RWPE1 (cell line): ENCODE results near the gene ADGRD1.

Source experiments
- CTCF ChIA-PET: fragments of 350-600 bp; sonication (Branson Sonifier 250); formaldehyde crosslinking; extraction: SDS; loops from one replicate; lab custom pipeline; 2021; lab: Yijun Ruan, JAX
- POLR2A ChIA-PET: fragments of 400-600 bp; formaldehyde crosslinking; extraction: SDS; loops from one replicate; lab custom pipeline; 2020; ENCODE audit warnings: antibody characterized with exemption; ENCODE audit not compliant: low non-redundant PET; lab: Yijun Ruan, JAX
- DNase-seq: peaks from one replicate; pipeline ENCODE4 v3.0.0; 2012; ENCODE audit warnings: low spot score
- H3K27ac ChIP-seq: fragments of 450-650 bp; 2 replicates; pipeline ENCODE4 v1.5.1; 2017
- CTCF ChIP-seq: fragments of 450-650 bp; conservative IDR thresholded peaks from 2 replicates; pipeline ENCODE4 v1.5.1; 2017; ENCODE audit warnings: low read depth, mild to moderate bottlenecking

ADGRD1 gene

GRCh38 chr12:131026754-131027153 is 73.0 kb downstream of the ADGRD1 start:
- ChIA-PET CTCF (no interaction called here), POLR2A (no interaction called here)
- no peak for TF ChIP-seq CTCF

GRCh38 chr12:131027264-131027663 is 73.6 kb downstream of the ADGRD1 start:
- no peak for DNase-seq
- no peak overlapping the region for H3K27ac ChIP-seq
- ChIA-PET POLR2A (no interaction called here), CTCF (no interaction called here)
- no peak for TF ChIP-seq CTCF

More at GRCh38 chr12:131026754-131027153, 73.0 kb downstream of the ADGRD1 start:
- DNase-seq: no peak
- H3K27ac ChIP-seq: no peak overlapping the region

GRCh38 chr12:131027876-131028586 is 74.3 kb downstream of the ADGRD1 start:
- CTCF ChIA-PET: no interaction called here
- no peak for TF ChIP-seq CTCF
- DNase-seq: no peak
- no peak overlapping the region for H3K27ac ChIP-seq
- POLR2A ChIA-PET: no interaction called here

- POLR2A ChIA-PET: no interaction called here
- CTCF ChIA-PET: no interaction called here
- no peak for DNase-seq
- no peak for TF ChIP-seq CTCF
- no peak overlapping the region for H3K27ac ChIP-seq
These were observed 75.1 kb downstream of the ADGRD1 start for GRCh38 chr12:131028587-131029338.

GRCh38 chr12:131030472-131031328 is 77.0 kb downstream of the ADGRD1 start:
- H3K27ac ChIP-seq: no peak overlapping the region
- no peak for DNase-seq
- POLR2A ChIA-PET: no interaction called here
- no peak for TF ChIP-seq CTCF
- CTCF ChIA-PET: interaction anchor here (0.6 kb wide), 1 partner anchor 1754 kb away, joined by 3 read pairs; no protein-coding TSS in a partner anchor
